K562 (cell line): ENCODE data around the gene CAPN12. TPM values are rescaled to one million over a fixed set of nuclear protein-coding genes. Genes with fewer than 3 reads are reported as not detected.

Source experiments
- ATAC-seq: fragments of 200-7000 bp; cut with Tn5 transposase; 3 replicates; pipeline ENCODE4 v1.9.1; 2020; ENCODE audit warnings: moderate library complexity
- BruUV-seq: library from RNA; stranded (reverse); fragments of 400-500 nt; replicated peaks from 2 replicates; lab custom pipeline; 2021; lab: Mats Ljungman, UMichigan
- CTCF ChIA-PET: fragments of 300-600 bp; formaldehyde crosslinking; extraction: SDS; loops from one replicate; lab custom pipeline; 2021; ENCODE audit warnings: low intra/inter-chr PET ratio; lab: Yijun Ruan, JAX
- POLR2A ChIA-PET: fragments of 300-600, 350-650 bp; sonication (Branson Sonifier 250); formaldehyde crosslinking; extraction: SDS; loops from one replicate; lab custom pipeline; 2021; ENCODE audit warnings: antibody characterized with exemption, inconsistent platforms; lab: Yijun Ruan, JAX
- DNase-seq, 4 experiments: peaks; one replicate each; pipeline versions ENCODE4 v3.0.0 to v3.0.0-alpha.2; 2011 to 2018; ENCODE audit warnings: low spot score in 3 of 4, mixed read lengths in 3 of 4; ENCODE audit errors: extremely low read depth in 1 of 4
- FAIRE-seq: peaks from 2 replicates; lab custom pipeline; 2011; peaks lifted over from hg19 to GRCh38; lab: Jason Lieb, UNC
- H2AFZ ChIP-seq: 2 replicates; pipeline ENCODE4 v1.6.0; 2011; ENCODE audit warnings: low read depth, low read length, control low read depth, inconsistent platforms
- H3K27ac ChIP-seq: fragments of 200-600 bp; 3 replicates; pipeline ENCODE4 v1.8.0; 2011; ENCODE audit warnings: low read depth, mild to moderate bottlenecking, control low read depth, inconsistent platforms, low read length, moderate library complexity, mixed read lengths; ENCODE audit errors: extremely low read depth
- H3K27me3 ChIP-seq, 2 experiments: fragments of 300-600 bp in 1 of 2; 2 replicates in 1 of 2; 3 replicates in 1 of 2; pipeline versions ENCODE4 v1.6.0 to v1.8.0; 2011; ENCODE audit warnings: inconsistent platforms in 2 of 2, low read length in 2 of 2, mild to moderate bottlenecking in 1 of 2, mixed read lengths in 1 of 2, moderate library complexity in 1 of 2; ENCODE audit not compliant: control insufficient read depth in 2 of 2, insufficient read depth in 2 of 2
- H3K36me3 ChIP-seq: fragments of 300-600 bp; 3 replicates; pipeline ENCODE4 v1.8.0; 2011; ENCODE audit warnings: mild to moderate bottlenecking, low read length, inconsistent platforms; ENCODE audit not compliant: control insufficient read depth, insufficient read depth
- H3K4me1 ChIP-seq, 2 experiments: fragments of 200-600 bp in 1 of 2; replicated peaks in 1 of 2; 2 replicates in 1 of 2; 3 replicates in 1 of 2; pipeline versions ENCODE4 v1.5.1 to v1.8.0; 2011; ENCODE audit warnings: inconsistent platforms in 2 of 2, low read length in 2 of 2, mild to moderate bottlenecking in 1 of 2, mixed read lengths in 1 of 2, moderate library complexity in 1 of 2; ENCODE audit not compliant: control insufficient read depth in 2 of 2, insufficient read depth in 2 of 2
- H3K4me2 ChIP-seq: 2 replicates; pipeline ENCODE4 v1.6.1; 2011; ENCODE audit warnings: low read length, control low read depth, inconsistent platforms, mixed read lengths; ENCODE audit not compliant: insufficient read depth
- H3K4me3 ChIP-seq: fragments of 200-600 bp; sonication (generic), shearing (Covaris generic); 2 replicates; pipeline ENCODE4 v1.5.1; 2016; ENCODE audit warnings: control low read depth, inconsistent platforms
- H3K79me2 ChIP-seq: fragments of 200-600 bp; 3 replicates; pipeline ENCODE4 v1.8.0; 2011; ENCODE audit warnings: low read length, inconsistent platforms; ENCODE audit not compliant: control insufficient read depth, insufficient read depth
- H3K9ac ChIP-seq, 2 experiments: 2 replicates each; pipeline versions ENCODE4 v1.6.0 to v1.6.1; 2011; ENCODE audit warnings: low read depth in 2 of 2, low read length in 2 of 2, control low read depth in 1 of 2, inconsistent platforms in 1 of 2, mild to moderate bottlenecking in 1 of 2, mixed read lengths in 1 of 2; ENCODE audit not compliant: insufficient read depth in 1 of 2
- H3K9me1 ChIP-seq: one replicate; pipeline ENCODE4 v1.6.0; 2011; ENCODE audit warnings: inconsistent platforms, mild to moderate bottlenecking, low read length, moderate library complexity; ENCODE audit not compliant: control insufficient read depth, insufficient read depth
- H3K9me3 ChIP-seq: replicated peaks from 2 replicates; pipeline ENCODE4 v1.5.1; 2011; ENCODE audit warnings: low read depth, low read length, inconsistent platforms; ENCODE audit not compliant: control insufficient read depth, insufficient read depth
- H4K20me1 ChIP-seq: replicated peaks from 2 replicates; pipeline ENCODE4 v1.6.1; 2011; ENCODE audit warnings: low read length, inconsistent platforms, mixed read lengths; ENCODE audit not compliant: control insufficient read depth, insufficient read depth
- BMI1 ChIP-seq: fragments of 150-350 bp; IDR thresholded peaks from 2 replicates; pipeline ENCODE4 v1.6.1; 2014; ENCODE audit warnings: low read length
- FUS ChIP-seq: fragments of 200-400 bp; formaldehyde crosslinking; optimal IDR thresholded peaks from 2 replicates; pipeline ENCODE3; 2017; ENCODE audit warnings: low read depth, low read length
- PHF8 ChIP-seq: fragments of 200-600 bp; sonication (generic); IDR thresholded peaks from 2 replicates; pipeline ENCODE4 v1.6.1; 2012; ENCODE audit warnings: mixed run types, mild to moderate bottlenecking, inconsistent platforms, low read length, moderate library complexity, borderline replicate concordance
- POLR2G ChIP-seq: fragments of 200-400 bp; formaldehyde crosslinking; IDR thresholded peaks from 2 replicates; pipeline ENCODE4 v1.6.1; 2017; ENCODE audit warnings: low read depth, mild to moderate bottlenecking, antibody characterized with exemption, low read length, moderate library complexity
- ZNF12 ChIP-seq: sonication (generic); formaldehyde crosslinking; IDR thresholded peaks from 2 replicates; pipeline ENCODE4 v1.4.0; 2020; ENCODE audit warnings: mild to moderate bottlenecking, missing genetic modification reagents
- ZNF764 ChIP-seq: fragments of 250-450 bp; sonication (Bioruptor Pico); IDR thresholded peaks from 2 replicates; pipeline ENCODE4 v1.4.0; 2020; ENCODE audit warnings: low read depth, mild to moderate bottlenecking, moderate library complexity
- WGBS: fragments of 100-300 bp; shearing (Covaris generic); methylation state at CpG from one replicate; pipeline ENCODE4 v1.1.6; 2016; ENCODE audit warnings: low coverage, mixed read lengths; ENCODE audit not compliant: insufficient coverage; ENCODE audit errors: missing lambda C conversion rate; 5-methylcytosine and 5-hydroxymethylcytosine counted together
- in situ Hi-C: fragments of 300-500 bp; cut with MboI; formaldehyde crosslinking; loops from 4 replicates; pipeline ENCODE4 v1.15.0; 2018; ENCODE audit warnings: inconsistent platforms, mixed read lengths
- intact Hi-C: fragments of 100-400 bp; cut with micrococcal nuclease; formaldehyde crosslinking; loops from 2 replicates; pipeline ENCODE4 v1.14.2; 2022
- polyA plus RNA-seq, 8 experiments: library from polyadenylated mRNA; depleted of rRNA in 4 of 8; stranded (reverse) in 5 of 8; unstranded in 3 of 8; fragments of >200 nt; fragmentation: Nextera tagmentation in 2 of 8; fragmentation: Illumina TruSeq in 1 of 8; extraction: Ambion mirVana in 2 of 8; extraction: Trizol in 1 of 8; gene quantifications; 2 replicates each; pipeline versions ENCODE4 v1.2.1 to v1.2.3, GENCODE V29; 2011 to 2014; ENCODE audit warnings: inconsistent platforms in 1 of 8, missing spikeins in 1 of 8
- total RNA-seq, 7 experiments: library from RNA; depleted of rRNA in 6 of 7; stranded (reverse); fragments of >200 nt in 6 of 7; fragmentation: Illumina TruSeq in 2 of 7; extraction: Trizol in 2 of 7; gene quantifications; 2 replicates each; pipeline versions ENCODE4 v1.2.1 to v1.2.3, GENCODE V29; 2011 to 2021; ENCODE audit warnings: low replicate concordance in 1 of 7
- TF ChIP-seq, protein P1 (sequence below), 2 experiments: fragments of 450-650 bp; IDR thresholded peaks; 2 replicates each; pipeline ENCODE4 v1.6.1; 2016
- TF ChIP-seq, protein P2 (sequence below): fragments of 450-650 bp; formaldehyde crosslinking; IDR thresholded peaks from 2 replicates; pipeline ENCODE4 v1.4.0; 2020; ENCODE audit warnings: mild to moderate bottlenecking, moderate library complexity
- TF ChIP-seq, protein P3 (sequence below): sonication (generic); formaldehyde crosslinking; IDR thresholded peaks from 2 replicates; pipeline ENCODE4 v1.9.0; 2022; ENCODE audit warnings: mild to moderate bottlenecking, missing genetic modification reagents

The CAPN12 gene
- total and polyA plus RNA-seq, 9 of the 15 experiments (the other 6 are each of a cell fraction or from before 2014, with no cell fraction given) = 0.83 to 7.0 (median 1.6) TPM

DNA sequence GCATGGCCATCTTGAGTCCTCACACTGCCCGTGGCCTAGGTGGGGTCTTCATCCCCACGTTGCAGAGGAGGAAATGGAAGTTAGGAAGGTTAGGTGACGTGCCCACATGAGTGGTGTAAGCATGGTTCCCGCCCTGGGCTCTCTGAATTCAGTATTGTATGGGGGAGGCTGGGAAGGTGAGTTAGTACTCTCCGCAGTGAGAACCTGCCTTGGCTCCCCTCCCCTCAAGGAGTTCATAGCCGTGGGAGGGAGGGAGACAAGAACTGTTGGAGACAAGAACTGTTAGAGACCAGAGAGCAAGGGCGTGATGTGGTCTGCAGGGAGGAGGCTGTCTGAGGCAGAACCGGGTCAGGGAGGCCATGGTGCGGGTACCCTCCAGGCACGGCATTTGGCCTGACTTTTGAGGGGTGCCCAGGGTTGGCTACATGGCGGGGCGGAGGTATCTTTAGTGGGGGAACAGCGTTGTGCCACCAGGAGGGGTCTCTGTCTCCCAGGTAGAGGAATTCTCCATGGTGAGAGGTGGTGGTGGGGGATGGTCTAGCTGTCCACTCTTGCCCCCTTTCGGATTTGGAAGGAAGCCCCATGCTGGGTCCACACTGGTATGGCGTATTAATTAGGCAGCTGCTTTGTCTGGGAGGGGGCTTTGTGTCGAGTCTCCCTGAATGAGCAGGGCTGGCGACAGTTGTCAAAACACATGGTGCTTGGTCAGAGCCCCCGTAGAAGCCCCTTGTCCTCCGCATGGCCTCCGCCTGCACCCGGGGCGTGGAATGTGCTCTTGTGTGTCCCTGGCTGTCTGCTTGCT is 45.8 kb downstream of the CAPN12 start:
- POLR2A ChIA-PET = no interaction called here
- H3K4me2 ChIP-seq = no peak overlapping the region
- H3K36me3 ChIP-seq = peaks cover 90% of the 10 kb centered on the region; the same call in 2 of the 3 replicates
- FAIRE-seq = no peak
- DNase-seq = no peak
- peaks cover 64% of the 10 kb centered on the region for H3K79me2 ChIP-seq
- no peak overlapping the region for H3K9ac ChIP-seq
- H3K9me3 ChIP-seq = no peaks in the 10 kb centered on the region
- in situ Hi-C loops = no loop called here
- peaks cover 0 to 18% of the 10 kb centered on the region in 2 experiments; a peak in 2 of 5 replicates for H3K4me1 ChIP-seq
- CTCF ChIA-PET = no interaction called here
- no TSS peak for BruUV-seq
- TF ChIP-seq FUS (no peak), POLR2G (0 out of 2 replicates have a peak, but pooled peaks have one; percentile 34), ZNF764 (no peak), PHF8 (no peak), ZNF12 (no peak), BMI1 (no peak)
- TF ChIP-seq, protein P1, sequence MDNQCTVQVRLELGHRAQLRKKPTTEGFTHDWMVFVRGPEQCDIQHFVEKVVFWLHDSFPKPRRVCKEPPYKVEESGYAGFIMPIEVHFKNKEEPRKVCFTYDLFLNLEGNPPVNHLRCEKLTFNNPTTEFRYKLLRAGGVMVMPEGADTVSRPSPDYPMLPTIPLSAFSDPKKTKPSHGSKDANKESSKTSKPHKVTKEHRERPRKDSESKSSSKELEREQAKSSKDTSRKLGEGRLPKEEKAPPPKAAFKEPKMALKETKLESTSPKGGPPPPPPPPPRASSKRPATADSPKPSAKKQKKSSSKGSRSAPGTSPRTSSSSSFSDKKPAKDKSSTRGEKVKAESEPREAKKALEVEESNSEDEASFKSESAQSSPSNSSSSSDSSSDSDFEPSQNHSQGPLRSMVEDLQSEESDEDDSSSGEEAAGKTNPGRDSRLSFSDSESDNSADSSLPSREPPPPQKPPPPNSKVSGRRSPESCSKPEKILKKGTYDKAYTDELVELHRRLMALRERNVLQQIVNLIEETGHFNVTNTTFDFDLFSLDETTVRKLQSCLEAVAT (IDR thresholded peaks at IDR 0.05) = no peak
- TF ChIP-seq, protein P2, sequence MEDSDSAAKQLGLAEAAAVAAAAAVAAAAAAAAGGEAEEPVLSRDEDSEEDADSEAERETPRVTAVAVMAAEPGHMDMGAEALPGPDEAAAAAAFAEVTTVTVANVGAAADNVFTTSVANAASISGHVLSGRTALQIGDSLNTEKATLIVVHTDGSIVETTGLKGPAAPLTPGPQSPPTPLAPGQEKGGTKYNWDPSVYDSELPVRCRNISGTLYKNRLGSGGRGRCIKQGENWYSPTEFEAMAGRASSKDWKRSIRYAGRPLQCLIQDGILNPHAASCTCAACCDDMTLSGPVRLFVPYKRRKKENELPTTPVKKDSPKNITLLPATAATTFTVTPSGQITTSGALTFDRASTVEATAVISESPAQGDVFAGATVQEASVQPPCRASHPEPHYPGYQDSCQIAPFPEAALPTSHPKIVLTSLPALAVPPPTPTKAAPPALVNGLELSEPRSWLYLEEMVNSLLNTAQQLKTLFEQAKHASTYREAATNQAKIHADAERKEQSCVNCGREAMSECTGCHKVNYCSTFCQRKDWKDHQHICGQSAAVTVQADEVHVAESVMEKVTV = no peak
- TF ChIP-seq, protein P3, sequence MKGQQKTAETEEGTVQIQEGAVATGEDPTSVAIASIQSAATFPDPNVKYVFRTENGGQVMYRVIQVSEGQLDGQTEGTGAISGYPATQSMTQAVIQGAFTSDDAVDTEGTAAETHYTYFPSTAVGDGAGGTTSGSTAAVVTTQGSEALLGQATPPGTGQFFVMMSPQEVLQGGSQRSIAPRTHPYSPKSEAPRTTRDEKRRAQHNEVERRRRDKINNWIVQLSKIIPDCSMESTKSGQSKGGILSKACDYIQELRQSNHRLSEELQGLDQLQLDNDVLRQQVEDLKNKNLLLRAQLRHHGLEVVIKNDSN = no peak
- no peak overlapping the region for H3K27ac ChIP-seq
- no peak overlapping the region for H2AFZ ChIP-seq
- peaks cover 7% of the 10 kb centered on the region for H3K9me1 ChIP-seq
- intact Hi-C loops = no loop called here
- no peak for ATAC-seq
- WGBS = 93% methylated on average over 21 of the region's 22 CpGs
- no peak overlapping the region for H3K4me3 ChIP-seq
- peaks cover 16% of the 10 kb centered on the region; the same call in 1 of the 2 replicates for H4K20me1 ChIP-seq
- no peaks in the 10 kb centered on the region for H3K27me3 ChIP-seq
